IPS-18a (cell line): ENCODE results near the gene ARHGEF7.

ENCODE experiments used
- H3K27ac ChIP-seq: one replicate; pipeline ENCODE4 v1.5.1; 2013; ENCODE audit warnings: low read length
- H3K27me3 ChIP-seq: one replicate; pipeline ENCODE4 v1.6.1; 2013; ENCODE audit warnings: mild to moderate bottlenecking, low read length; ENCODE audit not compliant: control insufficient read depth, insufficient read depth
- H3K36me3 ChIP-seq: one replicate; pipeline ENCODE4 v1.6.1; 2013; ENCODE audit warnings: low read depth, low read length; ENCODE audit not compliant: control insufficient read depth
- H3K4me1 ChIP-seq: one replicate; pipeline ENCODE4 v1.6.1; 2013; ENCODE audit warnings: low read depth, low read length; ENCODE audit not compliant: control insufficient read depth
- H3K4me3 ChIP-seq: one replicate; pipeline ENCODE4 v1.5.1; 2013; ENCODE audit warnings: low read length
- H3K9ac ChIP-seq: one replicate; pipeline ENCODE4 v1.6.1; 2013; ENCODE audit warnings: mild to moderate bottlenecking, low read length, moderate library complexity
- H3K9me3 ChIP-seq: one replicate; pipeline ENCODE4 v1.6.1; 2013; ENCODE audit warnings: low read depth, low read length; ENCODE audit not compliant: control insufficient read depth

The ARHGEF7 gene

DNA sequence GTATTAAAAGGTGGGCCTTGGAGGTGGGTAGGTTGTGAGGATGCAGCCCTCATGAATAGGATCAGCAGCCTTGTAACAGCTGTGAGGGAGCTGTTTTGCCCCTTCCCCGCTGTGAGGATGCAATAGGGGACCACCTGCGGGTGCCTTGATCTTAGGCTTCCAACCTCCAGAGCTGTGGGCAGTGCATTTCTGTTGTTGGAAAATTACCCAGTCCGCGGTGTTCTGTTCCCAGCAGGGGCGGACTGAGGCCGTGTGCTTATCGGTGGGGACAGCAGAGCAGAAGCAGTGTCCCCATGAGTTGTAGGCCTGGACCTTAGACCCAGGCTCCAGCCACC is 150.6 kb downstream of the ARHGEF7 start:
- Histone ChIP-seq H3K36me3 (peaks cover 9% of the 10 kb centered on the region), H3K9ac (no peak overlapping the region), H3K27ac (no peak overlapping the region), H3K4me3 (no peak overlapping the region), H3K9me3 (no peaks in the 10 kb centered on the region), H3K4me1 (peaks cover 14% of the 10 kb centered on the region), H3K27me3 (no peaks in the 10 kb centered on the region)

DNA sequence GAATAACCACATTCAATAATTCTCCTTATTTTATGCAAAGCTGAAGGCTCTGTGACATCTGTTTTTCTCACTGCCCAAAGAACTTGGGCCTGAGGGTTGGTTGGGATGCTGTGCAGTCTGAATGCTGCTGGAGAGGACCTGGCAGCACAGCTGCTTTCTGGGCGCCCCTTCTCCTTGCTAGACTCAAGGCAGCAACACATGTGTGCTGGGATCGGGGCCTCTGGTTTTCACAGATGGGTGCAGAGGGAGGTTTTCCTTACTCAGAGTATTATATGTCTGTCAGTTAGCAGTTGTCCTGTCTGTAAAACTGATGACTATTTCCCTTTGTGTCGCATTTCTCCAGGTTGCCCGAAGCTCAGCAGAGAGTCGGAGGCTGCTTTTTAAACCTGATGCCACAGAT is 152.1 kb downstream of the ARHGEF7 start:
- H3K36me3 ChIP-seq, result peaks cover 9% of the 10 kb centered on the region
- peaks cover 14% of the 10 kb centered on the region for H3K4me1 ChIP-seq
- H3K27me3 ChIP-seq, result no peaks in the 10 kb centered on the region
- no peak overlapping the region for H3K4me3 ChIP-seq
- H3K9me3 ChIP-seq, result no peaks in the 10 kb centered on the region
- H3K27ac ChIP-seq, result no peak overlapping the region
- no peak overlapping the region for H3K9ac ChIP-seq

DNA sequence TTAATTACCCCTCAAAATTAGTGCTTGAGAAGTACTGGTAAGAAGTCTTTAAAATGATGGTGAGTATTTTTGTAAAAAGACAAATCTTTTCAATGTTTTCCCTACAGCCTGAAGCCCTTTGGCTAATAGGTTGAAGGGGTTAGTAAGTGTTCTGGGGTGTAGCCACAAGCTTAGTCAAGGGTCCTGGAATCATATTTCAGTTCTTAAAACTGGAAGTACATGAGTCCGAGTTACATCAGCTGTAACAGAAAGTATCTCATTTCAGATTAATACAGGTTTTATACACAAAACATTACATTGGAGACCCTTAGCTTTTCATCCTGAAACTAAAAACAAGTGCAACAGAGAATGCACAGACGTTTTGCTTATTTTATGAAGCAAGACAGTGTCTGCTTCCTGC is 152.7 kb downstream of the ARHGEF7 start:
- no peaks in the 10 kb centered on the region for H3K9me3 ChIP-seq
- H3K4me1 ChIP-seq, result peaks cover 14% of the 10 kb centered on the region
- H3K9ac ChIP-seq, result no peak overlapping the region
- no peaks in the 10 kb centered on the region for H3K27me3 ChIP-seq
- H3K27ac ChIP-seq, result no peak overlapping the region
- no peak overlapping the region for H3K4me3 ChIP-seq
- H3K36me3 ChIP-seq, result peaks cover 9% of the 10 kb centered on the region

DNA sequence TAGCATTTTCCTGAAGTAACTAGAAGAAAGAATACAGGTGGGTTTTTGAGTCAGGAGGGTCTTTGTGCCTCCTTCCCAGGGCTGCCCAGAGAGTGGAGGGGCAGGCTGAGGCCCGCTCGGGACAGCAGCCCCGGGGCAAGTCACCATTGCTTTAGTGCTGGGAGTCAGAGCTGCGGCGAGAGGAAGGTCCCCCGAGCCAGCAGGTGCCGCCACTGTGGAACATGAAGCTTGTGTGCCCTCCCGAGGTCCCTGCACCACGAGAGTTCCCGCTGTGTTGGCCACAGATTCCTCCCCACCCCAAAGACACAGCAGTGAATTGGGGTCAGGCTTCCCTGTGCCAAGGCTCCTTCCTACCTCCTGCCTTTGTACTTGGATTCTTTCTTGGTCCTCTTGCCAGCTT is 154.4 kb downstream of the ARHGEF7 start:
- Histone ChIP-seq H3K9ac (no peak overlapping the region), H3K9me3 (no peaks in the 10 kb centered on the region), H3K36me3 (peaks cover 15% of the 10 kb centered on the region), H3K4me1 (peaks cover 14% of the 10 kb centered on the region), H3K27me3 (no peaks in the 10 kb centered on the region), H3K4me3 (no peak overlapping the region), H3K27ac (no peak overlapping the region)

- H3K36me3 ChIP-seq, result peaks cover 15% of the 10 kb centered on the region
- H3K27ac ChIP-seq, result no peak overlapping the region
- H3K4me3 ChIP-seq, result no peak overlapping the region
- no peaks in the 10 kb centered on the region for H3K27me3 ChIP-seq
- H3K9me3 ChIP-seq, result no peaks in the 10 kb centered on the region
- no peak overlapping the region for H3K9ac ChIP-seq
- peaks cover 9% of the 10 kb centered on the region for H3K4me1 ChIP-seq
Observed at GRCh38 chr13:111270126-111270525, 155.0 kb downstream of the ARHGEF7 start.

DNA sequence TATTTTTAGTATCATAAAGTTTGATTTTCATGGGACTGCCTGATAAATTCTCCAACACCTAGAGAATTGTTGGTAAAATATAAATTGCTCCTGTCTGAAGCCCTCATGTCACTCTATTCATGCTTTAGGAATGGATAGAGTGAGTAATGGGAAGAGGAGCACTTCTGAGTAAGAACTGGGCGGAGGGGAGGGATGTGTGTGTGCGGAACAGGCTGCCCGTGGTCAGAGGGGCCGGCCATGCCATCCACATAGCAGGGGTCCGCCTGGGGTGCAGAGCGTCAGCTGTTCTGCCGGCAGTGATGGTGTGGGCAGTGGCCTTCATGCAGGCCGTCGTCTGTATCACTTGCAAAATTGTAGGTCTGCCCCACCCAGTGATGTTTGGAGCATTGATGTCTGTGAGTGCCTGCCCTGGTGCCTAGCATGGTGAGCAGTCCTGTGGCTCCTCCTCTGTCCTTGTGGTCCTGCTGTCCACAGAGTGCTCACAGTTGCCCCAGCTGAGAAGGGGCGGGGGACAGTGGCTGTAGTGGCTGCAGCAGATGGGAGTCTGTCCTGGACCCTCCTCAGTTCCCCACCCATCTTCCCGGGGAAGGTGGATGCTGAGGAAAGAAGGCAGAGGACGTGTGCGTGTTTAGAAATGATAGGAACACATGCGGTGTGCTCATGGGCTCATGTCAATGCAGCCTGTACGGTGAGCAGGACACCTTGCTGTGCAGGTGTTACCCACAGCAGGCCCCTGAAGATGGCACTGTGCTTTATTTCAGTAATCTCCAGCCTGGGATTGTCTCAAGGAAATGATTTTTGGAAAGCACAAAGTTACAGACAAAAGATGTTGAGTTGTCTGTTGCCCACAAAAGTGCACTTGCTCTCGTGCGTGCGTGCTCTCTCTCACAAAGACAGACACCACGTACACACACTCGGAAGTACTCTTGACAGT is 155.9 kb downstream of the ARHGEF7 start:
- no peak overlapping the region for H3K27ac ChIP-seq
- no peak overlapping the region for H3K9ac ChIP-seq
- H3K4me1 ChIP-seq, result no peaks in the 10 kb centered on the region
- no peak overlapping the region for H3K4me3 ChIP-seq
- H3K27me3 ChIP-seq, result no peaks in the 10 kb centered on the region
- no peaks in the 10 kb centered on the region for H3K9me3 ChIP-seq
- peaks cover 24% of the 10 kb centered on the region for H3K36me3 ChIP-seq

DNA sequence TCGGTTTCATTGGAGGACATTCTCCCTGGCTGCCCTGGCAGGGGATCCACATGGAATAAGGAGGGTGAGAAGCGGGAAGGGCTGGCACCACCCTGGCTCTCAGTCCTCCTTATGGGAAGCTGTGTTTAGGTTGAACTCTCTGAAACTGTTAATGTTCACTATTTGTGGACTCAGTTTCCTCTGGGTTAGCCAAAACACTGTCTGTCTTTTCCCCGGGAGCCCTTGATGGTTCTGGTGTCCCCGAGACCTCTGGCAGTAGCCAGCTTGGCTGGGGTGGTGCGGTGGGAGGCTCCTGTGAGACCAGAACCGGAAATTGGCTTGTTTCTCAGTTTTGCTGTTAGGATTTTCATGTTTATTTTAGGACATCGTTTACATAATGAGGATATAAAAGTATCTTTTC is 157.0 kb downstream of the ARHGEF7 start:
- H3K4me1 ChIP-seq, result no peaks in the 10 kb centered on the region
- no peak overlapping the region for H3K27ac ChIP-seq
- H3K36me3 ChIP-seq, result peaks cover 30% of the 10 kb centered on the region
- H3K9me3 ChIP-seq, result no peaks in the 10 kb centered on the region
- no peaks in the 10 kb centered on the region for H3K27me3 ChIP-seq
- no peak overlapping the region for H3K4me3 ChIP-seq
- no peak overlapping the region for H3K9ac ChIP-seq

DNA sequence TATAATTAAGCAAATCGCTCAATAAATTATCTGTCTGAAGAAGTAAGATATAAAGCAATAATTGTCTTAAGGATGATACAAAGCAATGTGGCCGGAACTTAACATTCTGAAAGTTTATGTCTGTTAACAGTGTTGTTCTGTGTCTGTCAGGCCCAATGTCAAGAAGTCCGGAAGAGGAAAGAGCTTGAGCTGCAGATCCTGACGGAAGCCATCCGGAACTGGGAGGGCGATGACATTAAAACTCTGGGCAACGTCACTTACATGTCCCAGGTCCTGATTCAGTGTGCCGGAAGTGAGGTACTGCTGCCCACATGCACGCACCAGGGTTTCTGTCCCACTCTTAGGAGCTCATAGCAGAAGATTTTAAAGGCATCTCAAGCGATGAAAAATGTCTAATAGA is 160.3 kb downstream of the ARHGEF7 start:
- no peak overlapping the region for H3K9ac ChIP-seq
- no peaks in the 10 kb centered on the region for H3K27me3 ChIP-seq
- H3K27ac ChIP-seq, result no peak overlapping the region
- H3K9me3 ChIP-seq, result no peaks in the 10 kb centered on the region
- H3K36me3 ChIP-seq, result peaks cover 37% of the 10 kb centered on the region
- no peak overlapping the region for H3K4me3 ChIP-seq
- no peaks in the 10 kb centered on the region for H3K4me1 ChIP-seq

DNA sequence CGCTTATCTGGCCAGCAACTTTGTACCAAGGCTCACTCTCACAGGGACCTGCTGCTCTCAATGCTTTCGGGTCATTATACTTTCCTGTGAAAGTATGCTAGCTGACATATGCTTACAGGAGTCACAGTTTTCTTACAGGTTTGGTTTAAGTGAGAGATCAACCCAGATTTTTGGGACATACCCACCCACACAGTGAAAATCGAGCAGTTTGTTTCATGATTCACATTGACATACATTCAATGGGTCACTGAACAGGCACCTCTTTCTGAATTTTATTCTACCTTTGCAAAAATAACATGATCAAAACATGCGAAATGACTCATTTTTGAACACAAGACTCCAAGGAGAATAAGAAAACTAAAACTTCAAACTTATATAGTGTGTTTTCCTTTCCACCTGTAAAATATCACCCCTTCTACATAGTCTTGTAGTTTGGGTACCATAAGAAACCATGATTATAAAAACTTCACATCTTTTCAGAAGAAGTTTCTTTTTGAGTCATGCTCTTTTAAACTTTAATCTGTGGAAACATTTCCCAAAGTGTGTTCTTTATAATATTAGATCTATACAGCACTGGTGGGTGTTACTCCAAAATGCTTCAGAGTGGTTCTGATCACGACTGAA is 161.0 kb downstream of the ARHGEF7 start:
- no peaks in the 10 kb centered on the region for H3K27me3 ChIP-seq
- H3K27ac ChIP-seq, result no peak overlapping the region
- H3K9ac ChIP-seq, result no peak overlapping the region
- no peak overlapping the region for H3K4me3 ChIP-seq
- no peaks in the 10 kb centered on the region for H3K4me1 ChIP-seq
- H3K36me3 ChIP-seq, result peaks cover 43% of the 10 kb centered on the region
- H3K9me3 ChIP-seq, result no peaks in the 10 kb centered on the region

GRCh38 chr13:111278258-111278657 is 163.1 kb downstream of the ARHGEF7 start:
- Histone ChIP-seq H3K9ac (no peak overlapping the region), H3K4me3 (no peak overlapping the region), H3K27ac (no peak overlapping the region), H3K4me1 (no peaks in the 10 kb centered on the region), H3K9me3 (no peaks in the 10 kb centered on the region), H3K27me3 (no peaks in the 10 kb centered on the region), H3K36me3 (peaks cover 62% of the 10 kb centered on the region)

GRCh38 chr13:111278743-111279652 is 163.9 kb downstream of the ARHGEF7 start:
- no peaks in the 10 kb centered on the region for H3K9me3 ChIP-seq
- no peak overlapping the region for H3K27ac ChIP-seq
- H3K9ac ChIP-seq, result no peak overlapping the region
- H3K36me3 ChIP-seq, result peaks cover 69% of the 10 kb centered on the region
- no peaks in the 10 kb centered on the region for H3K4me1 ChIP-seq
- no peaks in the 10 kb centered on the region for H3K27me3 ChIP-seq
- H3K4me3 ChIP-seq, result no peak overlapping the region
